Gastroesophageal sphincter (tissue), 4 donors: ENCODE measurements around the gene SNRNP200. TPM values are rescaled to one million over a fixed set of nuclear protein-coding genes. Genes with fewer than 3 reads are reported as not detected.
"Not testable (repeated sequence)": the region's sequence is repeated elsewhere in the genome, so short reads cannot be mapped to it uniquely, and the experiment has no call there.

Source experiments
- ATAC-seq: fragments of 150-250 bp; one replicate; pipeline ENCODE4 v1.9.1; 2016; ENCODE audit warnings: mild to moderate bottlenecking, moderate library complexity
- H3K27ac ChIP-seq, 4 donors: fragments of 200-600 bp; sonication (generic) in 3 of 4; 1 replicate in 3 of 4; 2 replicates in 1 of 4; pipeline ENCODE4 v1.5.1; 2016 to 2019
- H3K27me3 ChIP-seq: fragments of 200-600 bp; sonication (generic); one replicate; pipeline ENCODE4 v1.5.1; 2019
- H3K36me3 ChIP-seq, 2 donors: fragments of 200-600 bp; sonication (generic); one replicate each; pipeline ENCODE4 v1.5.1; 2019; ENCODE audit warnings: control low read depth in 1 of 2
- H3K4me1 ChIP-seq, 3 donors: fragments of 200-600 bp; sonication (generic); 1 replicate in 2 of 3; 2 replicates in 1 of 3; pipeline ENCODE4 v1.5.1; 2016 to 2019; ENCODE audit warnings: control low read depth in 2 of 3
- H3K4me3 ChIP-seq, 2 donors: fragments of 200-600 bp; sonication (generic); one replicate each; pipeline ENCODE4 v1.5.1; 2019; ENCODE audit warnings: mild to moderate bottlenecking in 1 of 2, moderate library complexity in 1 of 2
- H3K9me3 ChIP-seq, 3 donors: fragments of 200-600 bp; sonication (generic); one replicate each; pipeline ENCODE4 v1.5.1; 2017 to 2019; ENCODE audit warnings: control low read depth in 2 of 3
- EP300 ChIP-seq: sonication (generic); formaldehyde crosslinking; IDR thresholded peaks from one replicate; pipeline ENCODE4 v1.6.1; 2017; ENCODE audit warnings: antibody characterized with exemption, mild to moderate bottlenecking
- POLR2A ChIP-seq, 2 donors: fragments of 450-650 bp; IDR thresholded peaks; one replicate each; pipeline ENCODE4 v1.6.1; 2017; ENCODE audit warnings: antibody characterized with exemption in 2 of 2, mild to moderate bottlenecking in 2 of 2, moderate library complexity in 1 of 2
- POLR2AphosphoS5 ChIP-seq: sonication (generic); formaldehyde crosslinking; IDR thresholded peaks from one replicate; pipeline ENCODE4 v1.6.1; 2017; ENCODE audit warnings: antibody characterized with exemption
- WGBS, 2 donors: methylation state at CpG; one replicate each; pipeline ENCODE4 v1.1.5; 2018; ENCODE audit warnings: low coverage in 1 of 2; 5-methylcytosine and 5-hydroxymethylcytosine counted together
- total RNA-seq, 4 donors: library from RNA; depleted of rRNA; stranded (reverse); fragments of >200 nt; gene quantifications; one replicate each; pipeline ENCODE4 v1.1.0, GENCODE V29; 2016
- TF ChIP-seq, protein P1 (sequence below), 4 experiments: fragments of 200-600 bp in 2 of 4; fragments of 450-650 bp in 2 of 4; sonication (generic) in 1 of 4; IDR thresholded peaks; one replicate each; pipeline ENCODE4 v1.5.1; 2017 to 2019; ENCODE audit warnings: antibody characterized with exemption in 4 of 4, mild to moderate bottlenecking in 2 of 4, moderate library complexity in 2 of 4

The SNRNP200 gene
- total RNA-seq, 4 donors from 2014 or later: 63.4 to 108 (median 98.3) TPM

DNA sequence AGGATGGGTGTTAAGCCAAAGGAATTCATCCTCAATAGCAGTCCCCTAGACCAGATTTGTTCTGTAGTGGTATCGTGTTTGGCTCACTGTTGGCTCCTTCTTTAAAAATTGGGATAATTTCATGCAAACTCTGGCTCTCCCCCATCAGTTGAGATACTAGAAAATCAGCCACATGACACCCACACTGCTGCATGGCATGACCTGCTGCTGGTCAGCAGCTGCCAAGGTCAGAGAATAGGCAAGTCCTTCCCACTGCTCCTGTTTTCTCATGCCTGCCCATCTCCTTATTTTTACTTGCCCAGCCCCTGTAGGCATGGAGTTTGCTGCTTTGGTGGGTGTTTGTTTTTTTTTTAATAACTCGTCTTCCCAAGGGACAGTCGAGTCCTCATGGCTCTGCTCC, 1.0 kb upstream of the SNRNP200 start:
- Histone ChIP-seq H3K27me3 (no peaks in the 10 kb centered on the region), H3K9me3 (no peaks in the 10 kb centered on the region), H3K36me3 (peaks cover 0 to 26% of the 10 kb centered on the region in 2 donors), H3K27ac (peak overlapping the region in 2 of 4 donors; percentile 78 to 82), H3K4me3 (peak overlapping the region in 1 of 2 donors; percentile 67), H3K4me1 (peaks cover 0 to 44% (median 11%) of the 10 kb centered on the region in 3 donors)
- 70 to 100% methylated on average over 1 to 3 of the region's 3 CpGs for WGBS, 2 donors
- no peak for ATAC-seq
- no peak for TF ChIP-seq POLR2A (IDR thresholded peaks at IDR 0.05)
- TF ChIP-seq, protein P1, sequence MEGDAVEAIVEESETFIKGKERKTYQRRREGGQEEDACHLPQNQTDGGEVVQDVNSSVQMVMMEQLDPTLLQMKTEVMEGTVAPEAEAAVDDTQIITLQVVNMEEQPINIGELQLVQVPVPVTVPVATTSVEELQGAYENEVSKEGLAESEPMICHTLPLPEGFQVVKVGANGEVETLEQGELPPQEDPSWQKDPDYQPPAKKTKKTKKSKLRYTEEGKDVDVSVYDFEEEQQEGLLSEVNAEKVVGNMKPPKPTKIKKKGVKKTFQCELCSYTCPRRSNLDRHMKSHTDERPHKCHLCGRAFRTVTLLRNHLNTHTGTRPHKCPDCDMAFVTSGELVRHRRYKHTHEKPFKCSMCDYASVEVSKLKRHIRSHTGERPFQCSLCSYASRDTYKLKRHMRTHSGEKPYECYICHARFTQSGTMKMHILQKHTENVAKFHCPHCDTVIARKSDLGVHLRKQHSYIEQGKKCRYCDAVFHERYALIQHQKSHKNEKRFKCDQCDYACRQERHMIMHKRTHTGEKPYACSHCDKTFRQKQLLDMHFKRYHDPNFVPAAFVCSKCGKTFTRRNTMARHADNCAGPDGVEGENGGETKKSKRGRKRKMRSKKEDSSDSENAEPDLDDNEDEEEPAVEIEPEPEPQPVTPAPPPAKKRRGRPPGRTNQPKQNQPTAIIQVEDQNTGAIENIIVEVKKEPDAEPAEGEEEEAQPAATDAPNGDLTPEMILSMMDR (IDR thresholded peaks at IDR 0.05): no peak
- TF ChIP-seq POLR2AphosphoS5: no peak

DNA sequence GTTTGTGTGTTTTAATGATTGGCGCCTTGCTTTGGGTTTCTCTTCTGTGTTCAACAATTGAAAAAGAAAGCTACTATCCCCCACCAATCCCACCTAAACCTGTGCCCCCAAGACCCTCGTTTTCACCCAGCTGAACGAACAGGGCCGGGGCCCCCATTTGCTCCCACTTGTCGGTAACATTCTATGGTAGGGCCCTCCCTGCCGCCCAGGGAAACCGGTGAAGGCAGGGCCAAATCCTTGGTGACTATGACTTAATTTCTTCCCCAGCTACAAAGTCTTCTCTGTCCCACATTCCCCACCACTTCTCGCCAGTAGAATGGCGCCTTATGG, 598 bp upstream of the SNRNP200 start:
- Histone ChIP-seq H3K27me3 (no peaks in the 10 kb centered on the region), H3K9me3 (no peaks in the 10 kb centered on the region), H3K36me3 (peaks cover 0 to 30% of the 10 kb centered on the region in 2 donors), H3K4me1 (peaks cover 0 to 49% (median 11%) of the 10 kb centered on the region in 3 donors), H3K27ac (peak overlapping the region; percentile 74 to 87 (median 80)), H3K4me3 (peak overlapping the region; percentile 67 to 90)
- 12 to 83% methylated on average over 1 to 9 of the region's 9 CpGs for WGBS, 2 donors
- TF ChIP-seq EP300: no peak
- no peak for TF ChIP-seq POLR2AphosphoS5
- TF ChIP-seq POLR2A (IDR thresholded peaks at IDR 0.05): no peak
- TF ChIP-seq, protein P1 (IDR thresholded peaks at IDR 0.05): no peak
- ATAC-seq: no peak

DNA sequence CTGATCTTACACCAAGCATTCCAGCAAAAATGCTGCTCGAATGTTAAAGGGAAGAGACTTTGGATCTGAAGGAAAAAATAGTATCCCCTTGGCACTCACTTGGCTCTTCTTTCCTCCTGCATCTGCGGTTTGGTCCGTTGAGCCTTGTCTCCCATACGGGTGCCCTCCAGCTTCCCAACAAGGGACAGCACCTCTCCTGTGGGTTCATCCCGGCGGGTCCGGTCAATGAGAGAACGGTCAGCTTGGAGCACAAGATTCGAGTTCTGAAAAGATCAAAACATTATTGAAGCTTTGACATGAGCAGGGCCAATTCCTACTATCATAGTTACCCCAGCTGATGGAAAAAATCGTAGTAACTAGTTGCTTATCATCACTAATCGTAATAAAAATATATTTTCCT, 740 bp downstream of the SNRNP200 start:
- H3K27ac ChIP-seq: peak overlapping the region in 3 of 4 donors; percentile 78 to 87 (median 82)
- TF ChIP-seq, protein P1 (IDR thresholded peaks at IDR 0.05): no peak
- TF ChIP-seq POLR2AphosphoS5: no peak
- TF ChIP-seq EP300: no peak
- TF ChIP-seq POLR2A (IDR thresholded peaks at IDR 0.05): no peak

DNA sequence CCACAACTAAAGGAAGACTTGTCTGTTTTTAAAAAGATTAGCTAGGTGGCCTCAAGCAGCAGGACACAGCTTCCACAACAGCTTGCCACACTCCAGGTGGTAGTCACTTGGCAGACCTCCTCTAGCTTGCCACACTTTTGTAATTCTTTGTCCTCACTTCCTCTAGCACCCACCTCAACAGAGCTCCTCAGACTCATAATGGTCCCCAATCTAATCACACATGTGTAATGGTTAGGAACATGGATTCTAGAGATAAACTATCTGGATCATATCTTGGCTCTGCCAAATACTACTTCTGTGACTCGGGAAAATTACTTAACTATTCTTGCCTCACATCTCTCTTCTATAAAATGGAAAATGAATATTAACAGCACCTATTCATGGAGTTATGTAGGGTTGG, 3.5 kb downstream of the SNRNP200 start:
- H3K27me3 ChIP-seq: no peaks in the 10 kb centered on the region
- peaks cover 4 to 71% of the 10 kb centered on the region in 2 donors for H3K36me3 ChIP-seq
- no peak overlapping the region for H3K27ac ChIP-seq
- no peak for TF ChIP-seq POLR2A (IDR thresholded peaks at IDR 0.05)
- TF ChIP-seq POLR2AphosphoS5: no peak
- TF ChIP-seq, protein P1 (IDR thresholded peaks at IDR 0.05): no peak
- TF ChIP-seq EP300: no peak
- no peak for ATAC-seq
- H3K4me1 ChIP-seq: peaks cover 0 to 50% (median 11%) of the 10 kb centered on the region in 3 donors
- WGBS, 2 donors: 67% methylated on average over 1 of the region's 1 CpG; no CpG with 5 or more reads in 1 of the 2 donors
- H3K9me3 ChIP-seq: no peaks in the 10 kb centered on the region
- no peak overlapping the region for H3K4me3 ChIP-seq

More for the DNA sequence above, 740 bp downstream of the SNRNP200 start:
- peaks cover 0 to 44% of the 10 kb centered on the region in 2 donors for H3K36me3 ChIP-seq
- WGBS, 2 donors: 64 to 73% methylated on average over 4 to 11 of the region's 11 CpGs
- H3K4me3 ChIP-seq: peak overlapping the region; percentile 67 to 90
- peaks cover 0 to 50% (median 11%) of the 10 kb centered on the region in 3 donors for H3K4me1 ChIP-seq
- no peaks in the 10 kb centered on the region for H3K27me3 ChIP-seq
- H3K9me3 ChIP-seq: no peaks in the 10 kb centered on the region
- ATAC-seq: no peak

DNA sequence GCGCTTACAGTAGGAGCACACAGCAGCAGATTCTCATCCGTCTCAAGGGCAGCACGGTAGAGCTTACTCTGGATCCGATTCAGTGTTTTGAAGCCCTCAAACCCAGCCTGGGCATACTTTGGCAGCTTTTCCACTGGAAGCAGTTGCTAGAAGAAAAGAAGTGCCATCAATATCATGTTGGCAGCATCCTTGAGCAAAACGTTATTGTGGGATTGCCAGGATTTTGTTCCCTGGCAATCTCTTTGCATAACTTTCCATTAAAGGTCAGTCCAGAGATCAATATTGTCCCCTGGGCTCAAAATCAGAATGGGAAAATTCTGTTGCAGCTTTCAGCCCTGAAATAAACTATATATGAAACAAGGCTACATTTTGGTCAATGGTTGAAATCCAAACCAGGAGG, 8.4 kb downstream of the SNRNP200 start:
- TF ChIP-seq POLR2A (IDR thresholded peaks at IDR 0.05): no peak
- TF ChIP-seq, protein P1 (IDR thresholded peaks at IDR 0.05): no peak
- no peak for TF ChIP-seq EP300
- no peak for TF ChIP-seq POLR2AphosphoS5
- H3K4me1 ChIP-seq: peaks cover 0 to 11% (median 0%) of the 10 kb centered on the region in 3 donors
- no peaks in the 10 kb centered on the region for H3K27me3 ChIP-seq
- no peaks in the 10 kb centered on the region for H3K9me3 ChIP-seq
- H3K36me3 ChIP-seq: peaks cover 7 to 100% of the 10 kb centered on the region in 2 donors
- no peak overlapping the region for H3K4me3 ChIP-seq
- ATAC-seq: no peak
- 71 to 100% methylated on average over 4 to 5 of the region's 5 CpGs for WGBS, 2 donors
- no peak overlapping the region for H3K27ac ChIP-seq

DNA sequence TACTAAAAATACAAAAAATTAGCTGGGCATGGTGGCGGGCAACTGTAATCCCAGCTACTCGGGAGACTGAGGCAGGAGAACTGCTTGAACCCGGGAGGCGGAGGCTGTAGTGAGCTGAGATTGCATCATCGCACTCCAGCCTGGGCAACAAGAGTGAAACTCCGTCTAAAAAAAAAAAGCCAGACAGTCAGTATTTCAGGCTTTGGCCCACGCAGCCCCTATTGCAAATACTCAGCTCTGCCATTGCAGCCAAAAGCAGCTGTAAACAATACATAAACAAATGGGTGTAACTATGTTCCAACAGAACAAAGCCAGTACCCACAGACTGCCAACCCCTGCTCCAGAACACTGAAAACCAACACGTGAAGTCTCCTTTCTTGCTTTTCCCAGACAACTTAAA, 11.1 kb downstream of the SNRNP200 start:
- H3K36me3 ChIP-seq: peaks cover 13 to 100% of the 10 kb centered on the region in 2 donors
- H3K27me3 ChIP-seq, H3K4me1 ChIP-seq, H3K27ac ChIP-seq, ATAC-seq, H3K4me3 ChIP-seq, H3K9me3 ChIP-seq: not testable (repeated sequence)
- WGBS, 2 donors: 71 to 81% methylated on average over 3 to 7 of the region's 8 CpGs
